Suprapubic skin (tissue), 4 donors: ENCODE results near the gene ZFP90. TPM values are rescaled to one million over a fixed set of nuclear protein-coding genes. Genes with fewer than 3 reads are reported as not detected.
"Not testable (repeated sequence)": the region's sequence is repeated elsewhere in the genome, so short reads cannot be mapped to it uniquely, and the experiment has no call there.

ENCODE experiments used
- DNase-seq, 2 donors: peaks; one replicate each; pipeline ENCODE4 v3.0.0-alpha.2; 2019; ENCODE audit warnings: low spot score in 2 of 2
- H3K27ac ChIP-seq: fragments of 200-600 bp; sonication (generic); one replicate; pipeline ENCODE4 v1.5.1; 2019
- H3K27me3 ChIP-seq: fragments of 200-600 bp; sonication (generic); one replicate; pipeline ENCODE4 v1.5.1; 2019
- H3K36me3 ChIP-seq: fragments of 200-600 bp; sonication (generic); one replicate; pipeline ENCODE4 v1.5.1; 2019
- H3K4me1 ChIP-seq: fragments of 200-600 bp; sonication (generic); one replicate; pipeline ENCODE4 v1.5.1; 2019
- H3K4me3 ChIP-seq: fragments of 200-600 bp; sonication (generic); one replicate; pipeline ENCODE4 v1.5.1; 2019; ENCODE audit warnings: mild to moderate bottlenecking
- H3K9me3 ChIP-seq: fragments of 200-600 bp; sonication (generic); one replicate; pipeline ENCODE4 v1.5.1; 2019
- EP300 ChIP-seq: sonication (generic); formaldehyde crosslinking; IDR thresholded peaks from one replicate; pipeline ENCODE4 v1.6.1; 2017; ENCODE audit warnings: antibody characterized with exemption
- POLR2A ChIP-seq, 2 donors: fragments of 450-650 bp; IDR thresholded peaks; one replicate each; pipeline ENCODE4 v1.6.1; 2017; ENCODE audit warnings: antibody characterized with exemption in 2 of 2, mild to moderate bottlenecking in 2 of 2, moderate library complexity in 2 of 2
- POLR2AphosphoS5 ChIP-seq, 3 donors: sonication (generic); formaldehyde crosslinking; IDR thresholded peaks; one replicate each; pipeline ENCODE4 v1.6.1; 2017; ENCODE audit warnings: antibody characterized with exemption in 3 of 3
- WGBS: methylation state at CpG from one replicate; pipeline ENCODE4 v1.1.5; 2018; 5-methylcytosine and 5-hydroxymethylcytosine counted together
- total RNA-seq, 4 donors: library from RNA; depleted of rRNA; stranded (reverse); fragments of >200 nt; gene quantifications; one replicate each; pipeline ENCODE4 v1.1.0, GENCODE V29; 2016
- TF ChIP-seq, protein P1 (sequence below), 2 donors: fragments of 200-600 bp in 1 of 2; fragments of 450-650 bp in 1 of 2; sonication (generic) in 1 of 2; IDR thresholded peaks; one replicate each; pipeline ENCODE4 v1.5.1; 2016 to 2019; ENCODE audit warnings: antibody characterized with exemption in 2 of 2, mild to moderate bottlenecking in 1 of 2, moderate library complexity in 1 of 2

Gene ZFP90
- total RNA-seq, 4 donors from 2014 or later = 9.1 to 34.5 (median 16.4) TPM

DNA sequence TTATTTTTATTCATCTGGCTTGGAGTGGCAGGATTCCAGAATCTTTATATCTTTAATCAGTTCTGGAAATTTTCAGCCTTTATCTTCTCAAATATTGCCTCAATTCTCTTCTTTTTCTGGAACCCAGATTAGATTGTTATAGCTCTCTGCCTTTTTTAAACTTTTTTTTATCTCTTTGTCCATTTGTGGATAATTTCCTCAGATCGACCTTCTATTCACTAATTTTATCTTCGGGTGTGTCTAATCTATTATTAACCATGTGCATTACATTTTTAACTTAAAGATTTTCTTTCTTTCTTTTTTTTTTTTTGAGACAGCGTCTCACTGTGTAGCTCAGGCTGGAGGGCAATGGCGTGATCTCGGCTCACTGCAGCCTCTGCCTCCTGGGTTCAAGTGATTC lies 5.2 kb upstream of the ZFP90 start:
- H3K36me3 ChIP-seq = no peaks in the 10 kb centered on the region
- TF ChIP-seq, protein P1, sequence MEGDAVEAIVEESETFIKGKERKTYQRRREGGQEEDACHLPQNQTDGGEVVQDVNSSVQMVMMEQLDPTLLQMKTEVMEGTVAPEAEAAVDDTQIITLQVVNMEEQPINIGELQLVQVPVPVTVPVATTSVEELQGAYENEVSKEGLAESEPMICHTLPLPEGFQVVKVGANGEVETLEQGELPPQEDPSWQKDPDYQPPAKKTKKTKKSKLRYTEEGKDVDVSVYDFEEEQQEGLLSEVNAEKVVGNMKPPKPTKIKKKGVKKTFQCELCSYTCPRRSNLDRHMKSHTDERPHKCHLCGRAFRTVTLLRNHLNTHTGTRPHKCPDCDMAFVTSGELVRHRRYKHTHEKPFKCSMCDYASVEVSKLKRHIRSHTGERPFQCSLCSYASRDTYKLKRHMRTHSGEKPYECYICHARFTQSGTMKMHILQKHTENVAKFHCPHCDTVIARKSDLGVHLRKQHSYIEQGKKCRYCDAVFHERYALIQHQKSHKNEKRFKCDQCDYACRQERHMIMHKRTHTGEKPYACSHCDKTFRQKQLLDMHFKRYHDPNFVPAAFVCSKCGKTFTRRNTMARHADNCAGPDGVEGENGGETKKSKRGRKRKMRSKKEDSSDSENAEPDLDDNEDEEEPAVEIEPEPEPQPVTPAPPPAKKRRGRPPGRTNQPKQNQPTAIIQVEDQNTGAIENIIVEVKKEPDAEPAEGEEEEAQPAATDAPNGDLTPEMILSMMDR (IDR thresholded peaks at IDR 0.05) = no peak
- no peak for TF ChIP-seq POLR2A (IDR thresholded peaks at IDR 0.05)
- no peak for TF ChIP-seq POLR2AphosphoS5 (IDR thresholded peaks at IDR 0.05)
- no peak for TF ChIP-seq EP300
- no peak for DNase-seq
- no peaks in the 10 kb centered on the region for H3K27me3 ChIP-seq
- H3K4me3 ChIP-seq = no peak overlapping the region
- H3K27ac ChIP-seq = no peak overlapping the region
- H3K9me3 ChIP-seq = no peaks in the 10 kb centered on the region
- WGBS = over 99% methylated on average over 5 of the region's 5 CpGs
- H3K4me1 ChIP-seq = peaks cover 20% of the 10 kb centered on the region

DNA sequence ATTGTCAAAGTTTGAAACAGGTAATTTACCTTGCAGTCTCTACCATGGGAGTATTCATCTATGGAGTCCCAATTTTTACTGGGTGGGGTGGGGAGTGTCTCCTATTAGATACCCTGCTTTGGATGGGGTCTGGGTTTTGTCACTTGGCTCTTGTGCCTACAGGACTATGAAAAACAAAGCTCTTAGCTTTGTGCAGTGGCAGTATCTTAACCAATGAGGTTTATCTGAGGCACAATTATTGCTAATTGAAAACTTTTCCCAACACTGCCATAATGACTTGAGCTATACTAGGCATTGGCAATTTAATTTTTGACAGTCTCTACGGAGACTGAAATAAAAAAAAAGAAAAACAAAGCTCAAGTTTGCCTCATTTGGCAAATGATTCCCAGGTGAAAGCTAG lies 3.8 kb upstream of the ZFP90 start:
- H3K27me3 ChIP-seq = no peaks in the 10 kb centered on the region
- TF ChIP-seq POLR2A (IDR thresholded peaks at IDR 0.05) (no peak), EP300 (no peak), POLR2AphosphoS5 (IDR thresholded peaks at IDR 0.05) (no peak)
- TF ChIP-seq, protein P1 (IDR thresholded peaks at IDR 0.05) = no peak
- no peak for DNase-seq
- no peak overlapping the region for H3K4me3 ChIP-seq
- no peaks in the 10 kb centered on the region for H3K9me3 ChIP-seq
- WGBS = 45% methylated on average over 1 of the region's 1 CpG
- H3K4me1 ChIP-seq = peaks cover 15% of the 10 kb centered on the region
- no peaks in the 10 kb centered on the region for H3K36me3 ChIP-seq
- H3K27ac ChIP-seq = no peak overlapping the region

DNA sequence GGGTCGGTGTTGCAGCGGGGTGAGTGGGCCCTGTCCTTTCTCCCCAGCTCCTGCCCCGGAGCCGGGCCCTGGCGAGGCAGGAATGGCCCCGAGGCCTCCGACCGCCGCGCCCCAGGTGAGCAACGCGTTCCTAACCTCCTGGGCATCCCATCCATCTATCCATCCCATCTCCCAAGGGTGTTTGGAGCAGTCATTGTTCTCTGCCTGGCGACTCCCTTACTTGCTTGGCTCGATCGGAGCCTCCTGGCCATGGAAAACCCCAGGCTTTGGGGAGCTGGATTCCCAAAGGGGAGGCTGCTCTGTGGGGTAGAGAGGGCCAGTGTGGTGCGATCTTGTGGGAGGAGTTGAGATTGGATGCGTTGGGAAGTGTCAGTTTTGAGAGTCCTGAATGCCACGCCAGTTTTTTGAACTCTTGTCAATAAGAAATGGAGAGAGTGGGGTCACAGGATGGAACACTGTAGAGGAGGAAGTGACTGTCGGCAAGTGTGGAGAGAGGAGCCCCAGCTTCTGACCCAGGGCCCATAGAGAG lies 684 bp downstream of the ZFP90 start:
- no peak overlapping the region for H3K27ac ChIP-seq
- no peaks in the 10 kb centered on the region for H3K9me3 ChIP-seq
- H3K4me1 ChIP-seq = peaks cover 8% of the 10 kb centered on the region
- no peaks in the 10 kb centered on the region for H3K27me3 ChIP-seq
- no peak for DNase-seq
- whole genome bisulfite sequencing = 6% methylated on average over 7 of the region's 19 CpGs
- peaks cover 11% of the 10 kb centered on the region for H3K36me3 ChIP-seq
- peak overlapping the region; percentile 76 for H3K4me3 ChIP-seq
- TF ChIP-seq POLR2A (IDR thresholded peaks at IDR 0.05) (no peak), POLR2AphosphoS5 (IDR thresholded peaks at IDR 0.05) (no peak), EP300 (no peak)
- TF ChIP-seq, protein P1 (IDR thresholded peaks at IDR 0.05) = no peak

DNA sequence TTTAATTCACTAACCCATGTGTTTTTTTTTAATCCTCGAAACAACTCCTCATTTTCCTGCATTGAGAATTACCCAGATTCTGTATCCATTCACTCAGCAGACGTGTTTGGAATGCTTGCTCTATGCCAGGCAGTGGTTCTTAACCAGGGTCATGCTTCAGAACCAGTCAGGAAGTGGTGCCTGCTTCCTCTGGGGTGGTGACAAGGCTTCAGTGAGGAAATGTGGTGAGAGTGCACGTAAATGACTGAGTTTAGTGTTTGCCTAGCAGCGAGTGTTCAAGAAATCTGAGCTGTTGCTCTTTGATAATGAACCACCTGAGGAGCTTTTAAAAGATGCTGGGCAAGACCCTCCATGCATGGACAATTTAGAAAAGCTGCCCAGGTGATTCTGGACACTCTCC lies 9.9 kb downstream of the ZFP90 start:
- no peak overlapping the region for H3K27ac ChIP-seq
- DNase-seq = no peak
- no peaks in the 10 kb centered on the region for H3K4me1 ChIP-seq
- H3K9me3 ChIP-seq = peaks cover 29% of the 10 kb centered on the region
- no peak overlapping the region for H3K4me3 ChIP-seq
- H3K27me3 ChIP-seq = no peaks in the 10 kb centered on the region
- 89% methylated on average over 4 of the region's 4 CpGs for WGBS
- H3K36me3 ChIP-seq = peaks cover 61% of the 10 kb centered on the region
- TF ChIP-seq, protein P1 (IDR thresholded peaks at IDR 0.05) = no peak
- TF ChIP-seq POLR2A (IDR thresholded peaks at IDR 0.05) (no peak), EP300 (no peak)

DNA sequence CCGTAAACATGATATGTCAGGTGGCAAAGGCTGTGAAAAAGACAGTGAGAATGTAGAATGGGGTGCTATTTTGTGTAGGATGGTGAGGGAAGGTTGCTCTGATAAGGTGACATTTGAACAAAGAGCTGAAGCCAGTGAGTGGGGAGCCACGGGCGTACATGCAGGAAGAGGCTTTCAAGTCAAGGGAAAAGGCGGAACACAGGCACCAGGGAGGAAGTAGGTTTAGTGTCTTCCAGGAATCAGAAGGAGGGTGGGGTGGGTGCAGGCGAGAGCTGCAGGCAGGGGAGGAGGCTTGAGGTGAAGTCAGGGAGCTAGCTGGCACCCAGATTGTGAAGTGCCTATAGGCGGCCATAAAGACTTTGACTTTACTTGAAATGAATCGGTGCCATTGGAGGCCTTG lies 14.1 kb downstream of the ZFP90 start:
- Histone ChIP-seq H3K4me1 (no peaks in the 10 kb centered on the region), H3K36me3 (peaks cover 78% of the 10 kb centered on the region), H3K4me3 (no peak overlapping the region), H3K27me3 (no peaks in the 10 kb centered on the region), H3K27ac (no peak overlapping the region), H3K9me3 (peaks cover 55% of the 10 kb centered on the region)
- 97% methylated on average over 7 of the region's 7 CpGs for WGBS
- TF ChIP-seq, protein P1 (IDR thresholded peaks at IDR 0.05) = no peak
- TF ChIP-seq POLR2A (IDR thresholded peaks at IDR 0.05) (no peak), EP300 (no peak), POLR2AphosphoS5 (IDR thresholded peaks at IDR 0.05) (no peak)
- DNase-seq = no peak

DNA sequence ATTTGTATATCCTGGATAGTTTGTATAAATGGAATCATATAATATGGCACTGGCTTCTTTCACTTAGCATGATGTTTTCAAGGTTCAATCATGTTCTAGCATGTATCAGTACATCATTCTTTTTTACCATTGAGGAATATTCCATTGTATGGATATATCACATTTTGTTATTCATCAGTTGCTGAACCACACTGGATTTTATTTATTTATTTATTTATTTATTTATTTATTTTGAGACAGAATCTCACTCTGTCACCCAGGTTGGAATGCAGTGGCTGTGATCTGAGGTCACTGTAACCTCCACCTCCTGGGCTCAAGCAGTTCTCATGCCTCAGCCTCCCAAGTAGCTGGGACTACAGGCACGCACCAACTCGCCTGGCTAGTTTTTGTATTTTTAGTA lies 21.2 kb downstream of the ZFP90 start:
- H3K4me3 ChIP-seq, H3K4me1 ChIP-seq, H3K27ac ChIP-seq, H3K27me3 ChIP-seq, DNase-seq: not testable (repeated sequence)
- peaks cover 63% of the 10 kb centered on the region for H3K9me3 ChIP-seq
- H3K36me3 ChIP-seq = peaks cover 86% of the 10 kb centered on the region
- 90% methylated on average over 2 of the region's 2 CpGs for WGBS
